Lower leg skin (tissue), 3 donors: Measurements from ENCODE around the gene VWCE.

ENCODE experiments used
- POLR2A ChIP-seq, 2 donors: fragments of 450-650 bp; IDR thresholded peaks; one replicate each; pipeline ENCODE4 v1.6.1; 2016 to 2017; ENCODE audit warnings: antibody characterized with exemption in 2 of 2, mild to moderate bottlenecking in 1 of 2, moderate library complexity in 1 of 2
- TF ChIP-seq, protein P1 (sequence below), 3 donors: fragments of 450-650 bp; IDR thresholded peaks; one replicate each; pipeline ENCODE4 v1.5.1; 2016; ENCODE audit warnings: antibody characterized with exemption in 3 of 3, mild to moderate bottlenecking in 3 of 3, moderate library complexity in 2 of 3

- TF ChIP-seq, protein P1, sequence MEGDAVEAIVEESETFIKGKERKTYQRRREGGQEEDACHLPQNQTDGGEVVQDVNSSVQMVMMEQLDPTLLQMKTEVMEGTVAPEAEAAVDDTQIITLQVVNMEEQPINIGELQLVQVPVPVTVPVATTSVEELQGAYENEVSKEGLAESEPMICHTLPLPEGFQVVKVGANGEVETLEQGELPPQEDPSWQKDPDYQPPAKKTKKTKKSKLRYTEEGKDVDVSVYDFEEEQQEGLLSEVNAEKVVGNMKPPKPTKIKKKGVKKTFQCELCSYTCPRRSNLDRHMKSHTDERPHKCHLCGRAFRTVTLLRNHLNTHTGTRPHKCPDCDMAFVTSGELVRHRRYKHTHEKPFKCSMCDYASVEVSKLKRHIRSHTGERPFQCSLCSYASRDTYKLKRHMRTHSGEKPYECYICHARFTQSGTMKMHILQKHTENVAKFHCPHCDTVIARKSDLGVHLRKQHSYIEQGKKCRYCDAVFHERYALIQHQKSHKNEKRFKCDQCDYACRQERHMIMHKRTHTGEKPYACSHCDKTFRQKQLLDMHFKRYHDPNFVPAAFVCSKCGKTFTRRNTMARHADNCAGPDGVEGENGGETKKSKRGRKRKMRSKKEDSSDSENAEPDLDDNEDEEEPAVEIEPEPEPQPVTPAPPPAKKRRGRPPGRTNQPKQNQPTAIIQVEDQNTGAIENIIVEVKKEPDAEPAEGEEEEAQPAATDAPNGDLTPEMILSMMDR (IDR thresholded peaks at IDR 0.05): no peak
- TF ChIP-seq POLR2A (IDR thresholded peaks at IDR 0.05): no peak
These were observed 38.7 kb upstream of the VWCE start for GRCh38 chr11:61333550-61334433.
